Activated CD8-positive, alpha-beta memory T cell treated with anti-CD3 and anti-CD28 coated beads for 48 hours (primary cell): ENCODE measurements around the gene BHLHE23.
"Not testable (repeated sequence)": the region's sequence is repeated elsewhere in the genome, so short reads cannot be mapped to it uniquely, and the experiment has no call there.

ENCODE experiments used
- DNase-seq, 3 experiments: peaks; one replicate each; pipeline ENCODE4 v3.0.0-alpha.2; 2020; ENCODE audit warnings: low read depth in 2 of 3, low spot score in 2 of 3

The BHLHE23 gene

GRCh38 chr20:62962221-62962879, 44.4 kb downstream of the BHLHE23 start:
- DNase-seq = no peak

- no peak for DNase-seq
These were observed 45.0 kb downstream of the BHLHE23 start for GRCh38 chr20:62961799-62962198.

- DNase-seq = no peak
These were observed 45.4 kb downstream of the BHLHE23 start for GRCh38 chr20:62961310-62961783.

GRCh38 chr20:62960446-62961309, 46.1 kb downstream of the BHLHE23 start:
- DNase-seq = not testable (repeated sequence)

GRCh38 chr20:62959998-62960436, 46.7 kb downstream of the BHLHE23 start:
- no peak for DNase-seq

- DNase-seq = no peak
These were observed 47.4 kb downstream of the BHLHE23 start for GRCh38 chr20:62959101-62959971.

- DNase-seq = no peak
These were observed 48.2 kb downstream of the BHLHE23 start for GRCh38 chr20:62958388-62959100.

- no peak for DNase-seq
These were observed 49.3 kb downstream of the BHLHE23 start for GRCh38 chr20:62957136-62958117.

GRCh38 chr20:62956387-62957135, 50.2 kb downstream of the BHLHE23 start:
- no peak for DNase-seq
